Esophagus squamous epithelium (tissue), 4 donors: ENCODE measurements around the gene SLC25A45.

Source experiments
- POLR2A ChIP-seq, 4 donors: fragments of 450-650 bp; IDR thresholded peaks; one replicate each; pipeline ENCODE4 v1.6.1; 2017; ENCODE audit warnings: antibody characterized with exemption in 4 of 4, mild to moderate bottlenecking in 4 of 4, moderate library complexity in 3 of 4
- TF ChIP-seq, protein P1 (sequence below), 6 experiments: fragments of 450-650 bp in 4 of 6; fragments of 200-600 bp in 2 of 6; sonication (generic) in 2 of 6; IDR thresholded peaks; one replicate each; pipeline ENCODE4 v1.5.1; 2016 to 2019; ENCODE audit warnings: antibody characterized with exemption in 6 of 6, mild to moderate bottlenecking in 4 of 6, moderate library complexity in 4 of 6

DNA sequence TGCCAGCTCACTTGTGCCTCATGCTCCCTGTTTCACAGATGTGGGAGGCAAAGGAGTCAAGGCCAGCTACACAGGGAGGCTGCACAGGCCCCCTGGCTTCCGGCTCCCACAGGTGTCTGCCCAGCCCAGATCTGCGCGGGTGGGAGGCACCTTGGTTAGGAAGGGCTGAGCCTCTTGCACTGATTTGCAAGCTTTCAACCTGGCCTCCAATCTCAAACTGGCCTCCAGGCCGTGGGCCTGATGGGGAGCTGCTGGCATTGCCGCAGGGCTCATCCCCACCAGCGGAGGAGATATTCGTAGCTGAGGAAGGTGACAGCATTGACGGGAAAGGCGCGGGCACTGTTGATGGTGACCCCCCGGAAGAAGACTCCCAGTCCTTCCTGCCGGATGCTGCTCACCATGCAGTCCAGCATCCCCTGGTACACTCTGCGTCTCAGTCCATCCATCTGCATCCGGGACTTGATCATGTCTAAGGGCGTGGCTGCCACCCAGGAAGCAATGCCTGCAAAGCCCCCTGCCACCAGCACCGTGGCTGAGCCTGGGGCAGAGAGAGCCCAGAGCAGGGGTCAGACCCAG, 6.2 kb downstream of the SLC25A45 start:
- TF ChIP-seq, protein P1, sequence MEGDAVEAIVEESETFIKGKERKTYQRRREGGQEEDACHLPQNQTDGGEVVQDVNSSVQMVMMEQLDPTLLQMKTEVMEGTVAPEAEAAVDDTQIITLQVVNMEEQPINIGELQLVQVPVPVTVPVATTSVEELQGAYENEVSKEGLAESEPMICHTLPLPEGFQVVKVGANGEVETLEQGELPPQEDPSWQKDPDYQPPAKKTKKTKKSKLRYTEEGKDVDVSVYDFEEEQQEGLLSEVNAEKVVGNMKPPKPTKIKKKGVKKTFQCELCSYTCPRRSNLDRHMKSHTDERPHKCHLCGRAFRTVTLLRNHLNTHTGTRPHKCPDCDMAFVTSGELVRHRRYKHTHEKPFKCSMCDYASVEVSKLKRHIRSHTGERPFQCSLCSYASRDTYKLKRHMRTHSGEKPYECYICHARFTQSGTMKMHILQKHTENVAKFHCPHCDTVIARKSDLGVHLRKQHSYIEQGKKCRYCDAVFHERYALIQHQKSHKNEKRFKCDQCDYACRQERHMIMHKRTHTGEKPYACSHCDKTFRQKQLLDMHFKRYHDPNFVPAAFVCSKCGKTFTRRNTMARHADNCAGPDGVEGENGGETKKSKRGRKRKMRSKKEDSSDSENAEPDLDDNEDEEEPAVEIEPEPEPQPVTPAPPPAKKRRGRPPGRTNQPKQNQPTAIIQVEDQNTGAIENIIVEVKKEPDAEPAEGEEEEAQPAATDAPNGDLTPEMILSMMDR (IDR thresholded peaks at IDR 0.05): no peak
- TF ChIP-seq POLR2A (IDR thresholded peaks at IDR 0.05): no peak
